Activated naive CD8-positive, alpha-beta T cell (primary cell): ENCODE data around the gene ATN1.

Experiments
- H3K27ac Mint-ChIP-seq: one replicate; pipeline ENCODE4 v1.8.0; 2021; ENCODE audit warnings: mixed read lengths
- H3K27me3 Mint-ChIP-seq: one replicate; pipeline ENCODE4 v1.8.0; 2021; ENCODE audit warnings: mixed read lengths
- H3K36me3 Mint-ChIP-seq: one replicate; pipeline ENCODE4 v1.8.0; 2021; ENCODE audit warnings: mixed read lengths
- H3K4me1 Mint-ChIP-seq: one replicate; pipeline ENCODE4 v1.8.0; 2021; ENCODE audit warnings: low read depth, mixed read lengths
- H3K4me3 Mint-ChIP-seq: one replicate; pipeline ENCODE4 v1.8.0; 2021; ENCODE audit warnings: mild to moderate bottlenecking, mixed read lengths
- H3K9me3 Mint-ChIP-seq: one replicate; pipeline ENCODE4 v1.8.0; 2021; ENCODE audit warnings: low read depth, mixed read lengths

Gene ATN1

DNA sequence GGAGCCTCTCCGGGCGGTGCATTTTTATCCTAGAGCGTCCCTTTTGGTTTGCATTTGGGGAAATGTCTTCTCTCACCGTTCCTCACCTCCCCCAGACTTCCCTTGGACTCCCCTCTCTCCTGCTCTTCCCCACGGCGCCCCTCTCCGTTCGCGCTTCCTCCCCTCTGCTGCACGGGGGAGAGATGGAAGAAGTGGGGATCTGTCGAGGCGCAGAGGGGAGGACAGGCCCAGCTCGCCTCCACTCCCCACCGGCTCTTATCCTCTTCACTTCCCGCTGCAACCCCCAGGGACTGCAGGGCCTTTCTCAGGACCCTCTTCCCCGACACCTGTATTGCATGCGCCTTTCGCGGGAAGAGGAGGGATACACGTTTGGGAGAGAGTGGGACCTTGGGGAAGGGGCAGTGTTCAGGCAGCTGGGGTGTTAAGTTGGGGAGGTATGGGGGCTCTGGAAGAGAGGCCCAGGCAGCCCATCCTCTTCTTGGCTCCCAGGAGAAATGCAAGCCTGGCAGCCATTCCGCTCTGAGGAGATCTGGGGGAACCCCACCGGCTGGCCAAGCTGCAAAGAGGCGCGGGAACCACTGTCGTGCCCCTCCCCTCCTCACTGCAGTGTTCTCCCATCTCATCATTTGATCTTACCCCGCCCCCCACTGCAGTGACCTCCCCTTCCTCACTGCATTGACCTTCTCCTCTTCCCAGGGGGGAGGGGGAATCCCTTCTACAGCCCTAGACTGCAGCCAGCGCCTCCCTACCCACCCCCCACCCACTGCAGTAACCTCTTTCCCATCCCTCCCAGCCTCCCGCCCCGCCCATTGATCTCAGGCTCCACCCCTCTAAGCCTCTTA is 12.6 kb upstream of the ATN1 start:
- Mint-ChIP-seq H3K4me1 (peaks cover 29% of the 10 kb centered on the region), H3K27me3 (no peaks in the 10 kb centered on the region), H3K9me3 (no peaks in the 10 kb centered on the region), H3K36me3 (peaks cover 2% of the 10 kb centered on the region), H3K27ac (peak overlapping the region; percentile 84), H3K4me3 (peak overlapping the region; percentile 93)

DNA sequence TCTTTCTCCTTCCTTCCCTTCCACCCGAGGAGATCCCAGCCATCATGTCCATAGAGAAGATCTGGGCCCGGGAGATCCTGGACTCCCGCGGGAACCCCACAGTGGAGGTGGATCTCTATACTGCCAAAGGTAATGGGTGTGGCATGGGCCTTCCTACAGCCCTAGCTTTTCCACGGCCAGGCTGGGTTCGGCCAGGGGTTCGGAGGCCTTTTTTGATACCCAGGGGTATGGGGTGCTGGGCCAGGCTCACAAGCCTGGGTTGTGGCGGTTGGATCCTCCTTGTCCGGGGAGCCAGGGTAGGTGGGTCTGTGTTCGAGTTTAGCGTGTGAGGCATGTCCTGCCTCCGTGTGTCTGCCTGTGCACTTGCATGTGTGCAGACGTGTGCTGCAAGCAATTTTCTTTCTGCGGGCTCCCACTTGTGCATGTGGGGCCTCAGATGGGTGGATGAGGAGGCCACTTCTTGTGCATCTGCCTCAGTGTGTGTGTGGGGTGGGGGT is 11.9 kb upstream of the ATN1 start:
- peaks cover 2% of the 10 kb centered on the region for H3K36me3 Mint-ChIP-seq
- peaks cover 29% of the 10 kb centered on the region for H3K4me1 Mint-ChIP-seq
- peak overlapping the region; percentile 93 for H3K4me3 Mint-ChIP-seq
- peak overlapping the region; percentile 22 for H3K27ac Mint-ChIP-seq
- no peaks in the 10 kb centered on the region for H3K9me3 Mint-ChIP-seq
- H3K27me3 Mint-ChIP-seq, result no peaks in the 10 kb centered on the region

DNA sequence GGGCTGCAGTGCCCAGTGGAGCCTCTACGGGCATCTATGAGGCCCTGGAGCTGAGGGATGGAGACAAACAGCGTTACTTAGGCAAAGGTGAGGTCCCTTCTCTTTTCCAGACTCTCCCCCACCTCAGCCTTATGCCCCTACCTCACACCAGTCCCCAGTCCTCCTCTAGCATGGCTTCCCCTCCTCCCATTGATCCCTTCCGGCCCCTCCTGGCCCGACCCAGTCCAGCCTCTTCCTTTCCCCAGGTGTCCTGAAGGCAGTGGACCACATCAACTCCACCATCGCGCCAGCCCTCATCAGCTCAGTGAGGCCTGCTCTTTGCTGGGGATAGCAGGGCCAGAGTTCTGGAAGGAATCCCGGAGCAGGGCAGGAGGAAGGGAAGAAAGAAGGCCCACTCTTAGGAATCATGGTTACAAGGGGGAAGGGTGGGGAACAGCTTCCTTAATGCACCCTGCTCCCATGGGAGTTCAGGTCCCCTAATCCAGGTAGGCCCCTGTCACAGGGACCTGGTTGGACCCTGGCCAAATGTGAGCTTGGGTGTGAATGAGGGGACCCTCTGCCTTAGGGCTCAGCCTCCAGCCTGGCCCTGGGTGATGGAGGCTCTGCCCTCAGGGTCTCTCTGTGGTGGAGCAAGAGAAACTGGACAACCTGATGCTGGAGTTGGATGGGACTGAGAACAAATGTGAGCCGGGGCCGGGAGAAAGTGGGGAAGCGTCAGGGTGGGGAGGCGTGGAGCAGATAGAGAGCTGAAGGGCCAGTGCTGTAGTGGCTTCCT is 11.1 kb upstream of the ATN1 start:
- Mint-ChIP-seq H3K36me3 (peaks cover 2% of the 10 kb centered on the region), H3K4me1 (peaks cover 29% of the 10 kb centered on the region), H3K9me3 (no peaks in the 10 kb centered on the region), H3K27me3 (no peaks in the 10 kb centered on the region), H3K27ac (peak overlapping the region; percentile 81), H3K4me3 (peak overlapping the region; percentile 93)

DNA sequence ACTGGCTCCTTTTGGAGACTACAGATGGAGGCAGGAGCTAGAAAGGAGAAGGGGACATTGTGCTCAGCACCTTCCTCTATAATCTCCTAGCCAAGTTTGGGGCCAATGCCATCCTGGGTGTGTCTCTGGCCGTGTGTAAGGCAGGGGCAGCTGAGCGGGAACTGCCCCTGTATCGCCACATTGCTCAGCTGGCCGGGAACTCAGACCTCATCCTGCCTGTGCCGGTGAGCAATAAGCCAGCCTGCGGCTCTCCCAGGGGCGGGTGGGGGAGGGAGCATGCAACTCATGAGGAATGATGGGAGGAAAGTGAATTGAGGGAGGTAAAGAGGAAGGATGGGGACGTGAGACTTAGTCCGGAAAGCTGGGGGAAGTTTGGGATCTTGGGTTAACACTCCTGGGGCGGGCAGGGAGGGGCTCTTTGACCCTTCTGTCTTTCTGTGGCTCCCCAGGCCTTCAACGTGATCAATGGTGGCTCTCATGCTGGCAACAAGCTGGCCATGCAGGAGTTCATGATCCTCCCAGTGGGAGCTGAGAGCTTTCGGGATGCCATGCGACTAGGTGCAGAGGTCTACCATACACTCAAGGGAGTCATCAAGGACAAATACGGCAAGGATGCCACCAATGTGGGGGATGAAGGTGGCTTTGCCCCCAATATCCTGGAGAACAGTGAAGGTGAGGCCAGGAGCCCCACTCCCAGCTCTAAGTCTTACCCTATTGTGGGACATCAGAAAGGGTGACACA is 10.1 kb upstream of the ATN1 start:
- Mint-ChIP-seq H3K27me3 (no peaks in the 10 kb centered on the region), H3K27ac (no peak overlapping the region), H3K4me1 (peaks cover 29% of the 10 kb centered on the region), H3K4me3 (no peak overlapping the region), H3K36me3 (peaks cover 2% of the 10 kb centered on the region), H3K9me3 (no peaks in the 10 kb centered on the region)

DNA sequence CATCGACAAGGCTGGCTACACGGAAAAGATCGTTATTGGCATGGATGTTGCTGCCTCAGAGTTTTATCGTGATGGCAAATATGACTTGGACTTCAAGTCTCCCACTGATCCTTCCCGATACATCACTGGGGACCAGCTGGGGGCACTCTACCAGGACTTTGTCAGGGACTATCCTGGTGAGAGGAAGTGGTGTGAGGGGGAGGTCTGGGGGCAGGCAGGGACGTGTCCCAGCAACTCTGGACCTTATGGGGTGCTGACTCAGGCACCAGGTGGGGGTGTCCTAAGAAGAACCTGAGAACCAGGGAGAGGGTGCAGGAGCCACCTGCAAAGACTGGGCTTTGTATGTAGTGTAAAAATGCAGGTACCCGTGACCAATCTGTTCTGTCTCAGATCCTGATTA is 8.2 kb upstream of the ATN1 start:
- no peak overlapping the region for H3K27ac Mint-ChIP-seq
- H3K4me1 Mint-ChIP-seq, result peaks cover 25% of the 10 kb centered on the region
- no peak overlapping the region for H3K4me3 Mint-ChIP-seq
- H3K27me3 Mint-ChIP-seq, result no peaks in the 10 kb centered on the region
- H3K9me3 Mint-ChIP-seq, result no peaks in the 10 kb centered on the region
- peaks cover 2% of the 10 kb centered on the region for H3K36me3 Mint-ChIP-seq

DNA sequence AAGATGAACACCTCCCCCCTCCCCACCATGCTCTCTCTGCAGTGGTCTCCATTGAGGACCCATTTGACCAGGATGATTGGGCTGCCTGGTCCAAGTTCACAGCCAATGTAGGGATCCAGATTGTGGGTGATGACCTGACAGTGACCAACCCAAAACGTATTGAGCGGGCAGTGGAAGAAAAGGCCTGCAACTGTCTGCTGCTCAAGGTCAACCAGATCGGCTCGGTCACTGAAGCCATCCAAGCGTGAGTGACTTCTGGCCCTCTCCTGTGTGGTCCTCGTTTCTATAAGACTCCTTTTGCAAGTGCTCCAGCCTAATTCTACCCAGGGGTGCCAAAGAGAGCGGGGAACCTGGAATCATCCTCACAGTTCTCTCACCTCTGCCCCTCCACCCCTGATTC is 6.2 kb upstream of the ATN1 start:
- Mint-ChIP-seq H3K9me3 (no peaks in the 10 kb centered on the region), H3K4me1 (peaks cover 18% of the 10 kb centered on the region), H3K27me3 (no peaks in the 10 kb centered on the region), H3K27ac (peak overlapping the region; percentile 16), H3K4me3 (no peak overlapping the region), H3K36me3 (peaks cover 2% of the 10 kb centered on the region)

DNA sequence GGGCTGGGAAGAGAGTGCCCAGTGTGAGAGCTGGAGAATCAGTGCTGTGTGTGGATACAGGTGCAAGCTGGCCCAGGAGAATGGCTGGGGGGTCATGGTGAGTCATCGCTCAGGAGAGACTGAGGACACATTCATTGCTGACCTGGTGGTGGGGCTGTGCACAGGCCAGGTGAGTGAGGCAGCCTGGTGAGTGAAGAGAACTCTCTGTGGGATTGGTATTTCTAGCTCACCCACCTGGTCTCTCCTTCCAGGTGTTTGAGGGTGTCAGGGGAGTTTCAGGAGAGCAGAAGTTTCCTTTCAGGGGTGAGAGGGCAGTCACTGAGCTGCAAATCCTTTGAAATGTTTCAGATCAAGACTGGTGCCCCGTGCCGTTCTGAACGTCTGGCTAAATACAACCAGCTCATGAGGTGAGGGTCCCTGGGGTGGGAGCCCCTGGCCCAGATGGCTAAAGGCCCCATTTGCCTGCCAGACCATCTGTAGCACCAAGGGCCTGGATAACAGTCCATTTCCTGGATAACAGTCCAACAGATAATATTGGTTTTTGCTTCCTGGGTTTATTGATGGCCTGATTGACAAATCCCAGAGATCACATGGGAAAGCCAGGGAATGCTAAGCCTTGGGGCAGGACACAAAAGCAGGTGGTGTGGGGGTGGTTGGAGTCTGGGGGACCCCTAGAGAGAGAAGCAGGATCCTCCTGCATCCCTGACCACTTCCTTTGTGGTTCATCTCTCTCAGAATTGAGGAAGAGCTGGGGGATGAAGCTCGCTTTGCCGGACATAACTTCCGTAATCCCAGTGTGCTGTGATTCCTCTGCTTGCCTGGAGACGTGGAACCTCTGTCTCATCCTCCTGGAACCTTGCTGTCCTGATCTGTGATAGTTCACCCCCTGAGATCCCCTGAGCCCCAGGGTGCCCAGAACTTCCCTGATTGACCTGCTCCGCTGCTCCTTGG is 5.5 kb upstream of the ATN1 start:
- no peaks in the 10 kb centered on the region for H3K27me3 Mint-ChIP-seq
- peaks cover 22% of the 10 kb centered on the region for H3K4me1 Mint-ChIP-seq
- no peak overlapping the region for H3K27ac Mint-ChIP-seq
- H3K9me3 Mint-ChIP-seq, result no peaks in the 10 kb centered on the region
- peaks cover 2% of the 10 kb centered on the region for H3K36me3 Mint-ChIP-seq
- no peak overlapping the region for H3K4me3 Mint-ChIP-seq

DNA sequence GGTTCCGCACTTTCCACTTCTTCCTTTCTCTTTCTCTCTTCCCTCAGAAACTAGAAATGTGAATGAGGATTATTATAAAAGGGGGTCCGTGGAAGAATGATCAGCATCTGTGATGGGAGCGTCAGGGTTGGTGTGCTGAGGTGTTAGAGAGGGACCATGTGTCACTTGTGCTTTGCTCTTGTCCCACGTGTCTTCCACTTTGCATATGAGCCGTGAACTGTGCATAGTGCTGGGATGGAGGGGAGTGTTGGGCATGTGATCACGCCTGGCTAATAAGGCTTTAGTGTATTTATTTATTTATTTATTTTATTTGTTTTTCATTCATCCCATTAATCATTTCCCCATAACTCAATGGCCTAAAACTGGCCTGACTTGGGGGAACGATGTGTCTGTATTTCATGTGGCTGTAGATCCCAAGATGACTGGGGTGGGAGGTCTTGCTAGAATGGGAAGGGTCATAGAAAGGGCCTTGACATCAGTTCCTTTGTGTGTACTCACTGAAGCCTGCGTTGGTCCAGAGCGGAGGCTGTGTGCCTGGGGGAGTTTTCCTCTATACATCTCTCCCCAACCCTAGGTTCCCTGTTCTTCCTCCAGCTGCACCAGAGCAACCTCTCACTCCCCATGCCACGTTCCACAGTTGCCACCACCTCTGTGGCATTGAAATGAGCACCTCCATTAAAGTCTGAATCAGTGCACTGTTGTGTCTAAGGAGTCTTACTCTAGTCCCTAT is 4.6 kb upstream of the ATN1 start:
- Mint-ChIP-seq H3K4me1 (peaks cover 22% of the 10 kb centered on the region), H3K36me3 (peaks cover 2% of the 10 kb centered on the region), H3K4me3 (no peak overlapping the region), H3K27ac (peak overlapping the region; percentile 46), H3K27me3 (no peaks in the 10 kb centered on the region), H3K9me3 (no peaks in the 10 kb centered on the region)

DNA sequence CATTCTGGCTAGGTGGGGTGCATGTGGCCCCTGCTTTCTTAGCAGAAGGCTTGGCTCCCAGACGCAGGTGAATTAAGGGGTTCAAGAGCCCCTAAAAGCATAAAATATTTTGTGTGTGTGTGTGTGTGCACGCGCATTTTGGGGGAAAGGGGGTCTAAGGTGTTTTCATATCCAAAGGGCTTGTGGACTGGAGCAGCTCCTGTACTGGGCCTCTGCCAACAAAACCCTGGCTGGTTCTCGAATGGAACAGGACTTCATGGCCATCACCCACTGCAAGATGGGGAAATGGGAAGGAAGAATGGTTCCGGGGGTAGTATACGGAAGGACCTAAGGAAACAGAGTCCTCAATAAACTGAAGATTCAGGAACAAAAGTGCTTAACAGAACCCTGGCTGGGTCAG is 3.9 kb upstream of the ATN1 start:
- Mint-ChIP-seq H3K27me3 (no peaks in the 10 kb centered on the region), H3K9me3 (no peaks in the 10 kb centered on the region), H3K36me3 (peaks cover 2% of the 10 kb centered on the region), H3K27ac (peak overlapping the region; percentile 72), H3K4me3 (no peak overlapping the region), H3K4me1 (peaks cover 26% of the 10 kb centered on the region)

DNA sequence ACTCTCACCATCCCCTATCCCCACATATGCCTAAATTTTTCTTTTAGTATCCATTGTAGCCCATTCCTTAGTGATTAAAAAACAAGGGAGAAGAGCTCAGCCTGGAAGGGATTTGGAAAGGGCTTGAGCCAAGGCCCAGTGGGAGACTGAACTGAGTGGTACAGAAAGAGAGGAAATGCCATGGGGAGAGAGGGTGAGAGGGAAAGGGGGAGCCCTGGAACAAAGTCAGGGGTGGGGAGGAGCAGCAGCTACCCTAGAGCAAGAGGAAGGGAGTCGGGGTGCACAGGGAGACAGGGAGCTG is 2.6 kb upstream of the ATN1 start:
- Mint-ChIP-seq H3K4me1 (peaks cover 39% of the 10 kb centered on the region), H3K36me3 (no peaks in the 10 kb centered on the region), H3K9me3 (no peaks in the 10 kb centered on the region), H3K4me3 (no peak overlapping the region), H3K27me3 (no peaks in the 10 kb centered on the region), H3K27ac (no peak overlapping the region)

DNA sequence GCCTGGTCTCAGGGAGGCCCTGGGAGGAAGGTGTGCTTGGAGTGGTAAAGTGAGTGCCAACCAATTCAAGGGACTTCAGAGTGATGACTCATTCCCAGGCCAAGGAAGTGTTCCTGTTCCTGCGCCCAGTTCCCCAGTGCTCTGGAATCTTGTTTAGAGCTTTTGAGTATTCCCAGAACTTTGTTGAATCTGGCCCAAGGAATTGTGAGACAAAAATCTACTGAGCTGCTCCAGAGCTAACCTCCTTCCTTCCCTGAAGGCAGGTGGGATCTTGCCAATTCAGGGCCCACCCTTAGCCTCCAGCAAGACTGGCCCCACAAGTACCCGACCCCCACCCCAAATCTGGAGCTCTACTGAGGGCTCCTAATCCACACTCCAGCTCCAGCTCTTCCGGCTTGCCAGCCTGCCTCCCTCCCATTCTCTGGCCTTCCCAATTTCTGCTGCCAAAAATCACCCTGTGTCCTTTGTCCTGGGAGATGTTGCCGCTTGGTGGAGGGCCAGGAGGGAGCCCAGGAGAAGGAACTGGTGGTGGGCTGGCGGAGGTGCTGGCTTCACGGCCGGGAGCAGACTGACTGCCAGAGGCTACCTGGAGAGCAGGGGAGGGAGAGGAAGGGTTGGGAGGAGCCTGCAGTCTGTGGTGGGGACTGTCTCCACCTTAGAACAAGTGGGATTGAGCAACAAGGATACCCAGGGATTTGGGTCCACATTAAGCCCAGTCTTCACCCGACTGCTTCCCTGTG is 2.0 kb upstream of the ATN1 start:
- Mint-ChIP-seq H3K27ac (peak overlapping the region; percentile 28), H3K9me3 (no peaks in the 10 kb centered on the region), H3K4me1 (peaks cover 42% of the 10 kb centered on the region), H3K36me3 (no peaks in the 10 kb centered on the region), H3K4me3 (no peak overlapping the region), H3K27me3 (no peaks in the 10 kb centered on the region)

DNA sequence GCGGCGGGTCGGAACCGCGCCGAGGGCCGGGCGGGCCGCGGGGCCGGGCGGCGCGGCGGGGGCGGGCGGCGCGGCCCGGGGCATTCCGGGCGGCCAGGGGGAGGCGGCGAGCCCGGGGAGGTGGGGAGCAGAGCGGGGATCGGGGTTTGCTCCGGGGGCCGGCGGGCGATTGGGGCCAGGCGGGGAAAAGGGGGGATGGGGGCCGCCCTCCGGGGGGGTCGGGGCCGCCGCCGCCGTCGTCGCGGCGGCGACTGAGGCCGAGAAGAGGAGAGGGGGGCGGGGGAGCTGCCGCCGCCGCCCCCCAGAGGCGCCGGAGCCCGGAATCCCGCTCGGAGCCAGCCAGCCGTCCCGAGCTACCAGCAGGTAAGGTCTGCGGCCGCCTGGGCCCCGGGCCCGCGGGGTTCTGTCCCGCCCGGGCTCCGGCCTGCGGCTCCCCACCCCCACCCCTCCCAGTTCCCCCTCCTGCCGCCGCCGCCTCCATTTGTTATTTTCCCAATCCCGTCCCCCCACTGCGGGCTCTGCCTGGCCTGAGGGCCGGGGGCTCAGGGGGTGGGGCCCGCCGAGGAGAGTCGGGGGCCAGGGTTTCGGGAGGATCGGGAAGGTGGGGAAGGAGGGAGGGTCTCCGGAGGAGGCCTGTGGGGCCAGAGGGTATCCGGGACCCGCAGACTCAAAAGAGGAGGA is 403 bp downstream of the ATN1 start:
- H3K9me3 Mint-ChIP-seq, result no peaks in the 10 kb centered on the region
- H3K27ac Mint-ChIP-seq, result peak overlapping the region; percentile 83
- peak overlapping the region; percentile 85 for H3K4me3 Mint-ChIP-seq
- H3K4me1 Mint-ChIP-seq, result peaks cover 58% of the 10 kb centered on the region
- no peaks in the 10 kb centered on the region for H3K36me3 Mint-ChIP-seq
- no peaks in the 10 kb centered on the region for H3K27me3 Mint-ChIP-seq
